ENCODE measurements around the gene NFATC3. TPM values are rescaled to one million over a fixed set of nuclear protein-coding genes. Genes with fewer than 3 reads are reported as not detected.
A peak's percentile ranks its signal among the peaks of the same experiment; 100 is the strongest.

Gene NFATC3
- total RNA-seq, 2 donors from 2014 or later: 91.9 to 131 TPM

- Mint-ChIP-seq H3K36me3 (no peaks in the 10 kb centered on the region), H3K4me1 (ENCODE audit: low read depth in 2 of 2) (peaks cover 15 to 24% of the 10 kb centered on the region in 2 donors), H3K9me3 (no peaks in the 10 kb centered on the region), H3K27me3 (no peaks in the 10 kb centered on the region), H3K4me3 (peak overlapping the region; percentile 93), H3K27ac (peak overlapping the region; percentile 59 to 97)
- no peak for ATAC-seq
- DNase-seq (ENCODE audit: low spot score): no peak
Measured at GRCh38 chr16:68244481-68244902, 159.3 kb downstream of the NFATC3 start.

GRCh38 chr16:68244903-68245853 lies 160.0 kb downstream of the NFATC3 start, which contains the start of gene PLA2G15:
Gene PLA2G15, plus strand, starts transcription at chr16:68245373. Its CDS starts 54 bp downstream, at chr16:68245427.
- peaks cover 15 to 22% of the 10 kb centered on the region in 2 donors for H3K4me1 Mint-ChIP-seq (ENCODE audit: low read depth in 2 of 2)
- H3K27ac Mint-ChIP-seq: peak within 1 kb of the TSS; percentile 59 to 97
- H3K36me3 Mint-ChIP-seq: no peaks in the 10 kb centered on the region
- DNase-seq (ENCODE audit: low spot score) (peak; percentile 95), ATAC-seq (peak; percentile 97 to 99)
- H3K27me3 Mint-ChIP-seq: no peaks in the 10 kb centered on the region
- H3K9me3 Mint-ChIP-seq: no peaks in the 10 kb centered on the region
- H3K4me3 Mint-ChIP-seq: peak within 1 kb of the TSS; percentile 93

GRCh38 chr16:68246121-68246520 lies 161.0 kb downstream of the NFATC3 start:
- H3K27ac Mint-ChIP-seq: peak overlapping the region in 1 of 2 donors; percentile 97
- peak overlapping the region; percentile 93 for H3K4me3 Mint-ChIP-seq
- no peak for ATAC-seq
- H3K9me3 Mint-ChIP-seq: no peaks in the 10 kb centered on the region
- H3K27me3 Mint-ChIP-seq: no peaks in the 10 kb centered on the region
- no peaks in the 10 kb centered on the region for H3K36me3 Mint-ChIP-seq
- peaks cover 15 to 22% of the 10 kb centered on the region in 2 donors for H3K4me1 Mint-ChIP-seq (ENCODE audit: low read depth in 2 of 2)
- DNase-seq (ENCODE audit: low spot score): no peak

GRCh38 chr16:68246666-68247065 lies 161.5 kb downstream of the NFATC3 start:
- peak overlapping the region; percentile 93 for H3K4me3 Mint-ChIP-seq
- H3K36me3 Mint-ChIP-seq: no peaks in the 10 kb centered on the region
- peaks cover 15 to 22% of the 10 kb centered on the region in 2 donors for H3K4me1 Mint-ChIP-seq (ENCODE audit: low read depth in 2 of 2)
- ATAC-seq: no peak
- DNase-seq (ENCODE audit: low spot score): no peak
- no peaks in the 10 kb centered on the region for H3K9me3 Mint-ChIP-seq
- no peaks in the 10 kb centered on the region for H3K27me3 Mint-ChIP-seq
- no peak overlapping the region for H3K27ac Mint-ChIP-seq

- DNase-seq (ENCODE audit: low spot score) (no peak), ATAC-seq (no peak)
- Mint-ChIP-seq H3K27me3 (no peaks in the 10 kb centered on the region), H3K27ac (no peak overlapping the region), H3K4me1 (ENCODE audit: low read depth in 2 of 2) (peaks cover 15 to 22% of the 10 kb centered on the region in 2 donors), H3K4me3 (no peak overlapping the region), H3K9me3 (no peaks in the 10 kb centered on the region), H3K36me3 (no peaks in the 10 kb centered on the region)
Measured at GRCh38 chr16:68247400-68247799, 162.2 kb downstream of the NFATC3 start.

GRCh38 chr16:68247932-68248331 lies 162.8 kb downstream of the NFATC3 start:
- H3K27ac Mint-ChIP-seq: peak overlapping the region in 1 of 2 donors; percentile 39
- no peaks in the 10 kb centered on the region for H3K9me3 Mint-ChIP-seq
- no peaks in the 10 kb centered on the region for H3K36me3 Mint-ChIP-seq
- ATAC-seq (no peak), DNase-seq (ENCODE audit: low spot score) (no peak)
- no peaks in the 10 kb centered on the region for H3K27me3 Mint-ChIP-seq
- H3K4me3 Mint-ChIP-seq: no peak overlapping the region
- peaks cover 15 to 22% of the 10 kb centered on the region in 2 donors for H3K4me1 Mint-ChIP-seq (ENCODE audit: low read depth in 2 of 2)

GRCh38 chr16:68249371-68249770 lies 164.2 kb downstream of the NFATC3 start:
- ATAC-seq (no peak), DNase-seq (ENCODE audit: low spot score) (no peak)
- peaks cover 15 to 22% of the 10 kb centered on the region in 2 donors for H3K4me1 Mint-ChIP-seq (ENCODE audit: low read depth in 2 of 2)
- peak overlapping the region in 1 of 2 donors; percentile 39 for H3K27ac Mint-ChIP-seq
- no peak overlapping the region for H3K4me3 Mint-ChIP-seq
- H3K36me3 Mint-ChIP-seq: no peaks in the 10 kb centered on the region
- H3K27me3 Mint-ChIP-seq: no peaks in the 10 kb centered on the region
- H3K9me3 Mint-ChIP-seq: no peaks in the 10 kb centered on the region

GRCh38 chr16:68250951-68251350 lies 165.8 kb downstream of the NFATC3 start:
- H3K4me1 Mint-ChIP-seq (ENCODE audit: low read depth in 2 of 2): peaks cover 6 to 12% of the 10 kb centered on the region in 2 donors

GRCh38 chr16:68251832-68252231 lies 166.7 kb downstream of the NFATC3 start:
- no peak overlapping the region for H3K27ac Mint-ChIP-seq
- H3K4me1 Mint-ChIP-seq (ENCODE audit: low read depth in 2 of 2): peaks cover 0 to 6% of the 10 kb centered on the region in 2 donors
- H3K4me3 Mint-ChIP-seq: no peak overlapping the region
- no peak for ATAC-seq
- H3K9me3 Mint-ChIP-seq: no peaks in the 10 kb centered on the region
- no peaks in the 10 kb centered on the region for H3K36me3 Mint-ChIP-seq
- H3K27me3 Mint-ChIP-seq: no peaks in the 10 kb centered on the region
- DNase-seq (ENCODE audit: low spot score): no peak

More at GRCh38 chr16:68250951-68251350, 165.8 kb downstream of the NFATC3 start:
- no peaks in the 10 kb centered on the region for H3K9me3 Mint-ChIP-seq
- no peak overlapping the region for H3K4me3 Mint-ChIP-seq
- H3K36me3 Mint-ChIP-seq: no peaks in the 10 kb centered on the region
- no peak for DNase-seq (ENCODE audit: low spot score)
- H3K27me3 Mint-ChIP-seq: no peaks in the 10 kb centered on the region
- ATAC-seq: no peak
- no peak overlapping the region for H3K27ac Mint-ChIP-seq

GRCh38 chr16:68252383-68252782 lies 167.2 kb downstream of the NFATC3 start:
- Mint-ChIP-seq H3K4me1 (ENCODE audit: low read depth in 2 of 2) (peaks cover 0 to 6% of the 10 kb centered on the region in 2 donors), H3K27ac (no peak overlapping the region), H3K36me3 (no peaks in the 10 kb centered on the region), H3K4me3 (no peak overlapping the region), H3K27me3 (no peaks in the 10 kb centered on the region), H3K9me3 (no peaks in the 10 kb centered on the region)
- no peak for ATAC-seq
- no peak for DNase-seq (ENCODE audit: low spot score)

GRCh38 chr16:68253721-68254120 lies 168.6 kb downstream of the NFATC3 start:
- peaks cover 0 to 4% of the 10 kb centered on the region in 2 donors for H3K4me1 Mint-ChIP-seq (ENCODE audit: low read depth in 2 of 2)
- no peaks in the 10 kb centered on the region for H3K27me3 Mint-ChIP-seq
- no peak for DNase-seq (ENCODE audit: low spot score)
- ATAC-seq: no peak
- H3K9me3 Mint-ChIP-seq: no peaks in the 10 kb centered on the region
- no peak overlapping the region for H3K4me3 Mint-ChIP-seq
- H3K36me3 Mint-ChIP-seq: no peaks in the 10 kb centered on the region
- H3K27ac Mint-ChIP-seq: no peak overlapping the region

- Mint-ChIP-seq H3K9me3 (no peaks in the 10 kb centered on the region), H3K27ac (no peak overlapping the region), H3K4me1 (ENCODE audit: low read depth in 2 of 2) (peaks cover 0 to 4% of the 10 kb centered on the region in 2 donors), H3K27me3 (no peaks in the 10 kb centered on the region), H3K4me3 (no peak overlapping the region), H3K36me3 (no peaks in the 10 kb centered on the region)
- ATAC-seq (no peak), DNase-seq (ENCODE audit: low spot score) (no peak)
Measured at GRCh38 chr16:68255712-68256111, 170.5 kb downstream of the NFATC3 start.

GRCh38 chr16:68257251-68257905 lies 172.2 kb downstream of the NFATC3 start:
- no peaks in the 10 kb centered on the region for H3K9me3 Mint-ChIP-seq
- peak overlapping the region in 1 of 2 donors; percentile 45 for H3K27ac Mint-ChIP-seq
- no peaks in the 10 kb centered on the region for H3K36me3 Mint-ChIP-seq
- H3K4me1 Mint-ChIP-seq (ENCODE audit: low read depth in 2 of 2): peaks cover 0 to 4% of the 10 kb centered on the region in 2 donors
- no peaks in the 10 kb centered on the region for H3K27me3 Mint-ChIP-seq
- ATAC-seq (no peak), DNase-seq (ENCODE audit: low spot score) (no peak)
- H3K4me3 Mint-ChIP-seq: no peak overlapping the region
